GM12872 (cell line): ENCODE measurements around the gene AKAP17A.

Experiments
- CTCF ChIP-seq: IDR thresholded peaks from 3 replicates; pipeline ENCODE4 v1.5.1; 2011; ENCODE audit warnings: low read depth, mild to moderate bottlenecking, low read length, moderate library complexity; ENCODE audit not compliant: insufficient read depth

AKAP17A gene

GRCh38 chrX:1591102-1591862 lies at the start of gene AKAP17A:
Gene AKAP17A, plus strand, starts transcription at chrX:1591604. Its CDS starts 1,859 bp downstream, at chrX:1593463.
- TF ChIP-seq CTCF = no peak

GRCh38 chrX:1542994-1543725 lies 48.2 kb upstream of the AKAP17A start:
- TF ChIP-seq CTCF = no peak

- TF ChIP-seq CTCF = no peak
These were observed 45.5 kb upstream of the AKAP17A start for GRCh38 chrX:1545776-1546408.

- no peak for TF ChIP-seq CTCF
These were observed 44.6 kb upstream of the AKAP17A start for GRCh38 chrX:1546691-1547251.

GRCh38 chrX:1551959-1552546 lies 39.4 kb upstream of the AKAP17A start:
- TF ChIP-seq CTCF = no peak

GRCh38 chrX:1554469-1555210 lies 36.8 kb upstream of the AKAP17A start:
- TF ChIP-seq CTCF = no peak
